Measurements from ENCODE around the gene DNASE1L1.

The DNASE1L1 gene

GRCh38 chrX:154380787-154381186 lies 28.3 kb downstream of the DNASE1L1 start:
- no peak for DNase-seq

GRCh38 chrX:154380153-154380552 lies 28.9 kb downstream of the DNASE1L1 start:
- DNase-seq = no peak

- no peak for DNase-seq
These were observed 29.5 kb downstream of the DNASE1L1 start for GRCh38 chrX:154379569-154379951.

GRCh38 chrX:154378799-154379568 lies 30.1 kb downstream of the DNASE1L1 start, which contains the start of gene EMD:
EMD (plus strand) TSS chrX:154379295; CDS start chrX:154379485, 190 bp downstream.
- DNase-seq = peak; percentile 100

- DNase-seq = no peak
These were observed 30.8 kb downstream of the DNASE1L1 start for GRCh38 chrX:154378059-154378798.

- DNase-seq = no peak
These were observed 32.3 kb downstream of the DNASE1L1 start for GRCh38 chrX:154376774-154377173.

- DNase-seq = peak; percentile 4
These were observed 33.9 kb downstream of the DNASE1L1 start for GRCh38 chrX:154375156-154375504.

GRCh38 chrX:154374313-154375155 lies 34.5 kb downstream of the DNASE1L1 start, which contains the start of gene FLNA:
FLNA (minus strand) TSS chrX:154374634; CDS start chrX:154371245, 3,389 bp downstream.
- DNase-seq = no peak

- peak; percentile 45 for DNase-seq
These were observed 35.4 kb downstream of the DNASE1L1 start for GRCh38 chrX:154373340-154374306.

GRCh38 chrX:154372612-154373022 lies 36.4 kb downstream of the DNASE1L1 start:
- DNase-seq = no peak

- no peak for DNase-seq
These were observed 37.2 kb downstream of the DNASE1L1 start for GRCh38 chrX:154371789-154372300.

GRCh38 chrX:154371017-154371788 lies 37.9 kb downstream of the DNASE1L1 start:
- peak; percentile 89 for DNase-seq

- no peak for DNase-seq
These were observed 38.6 kb downstream of the DNASE1L1 start for GRCh38 chrX:154370300-154371016.

- DNase-seq = peak; percentile 72
These were observed 39.4 kb downstream of the DNASE1L1 start for GRCh38 chrX:154369449-154370299.

- DNase-seq = peak; percentile 30
These were observed 40.2 kb downstream of the DNASE1L1 start for GRCh38 chrX:154368630-154369448.

- no peak for DNase-seq
These were observed 41.4 kb downstream of the DNASE1L1 start for GRCh38 chrX:154367474-154368308.

GRCh38 chrX:154366666-154367055 lies 42.4 kb downstream of the DNASE1L1 start:
- no peak for DNase-seq
